ENCODE results near the gene ALK.

Gene ALK

GRCh38 chr2:29455200-29455860 is 466.1 kb downstream of the ALK start:
- DNase-seq (ENCODE audit: low read depth) = peak; percentile 36
- no peak overlapping the region for H3K4me3 ChIP-seq (ENCODE audit: low read depth, low read length)

DNA sequence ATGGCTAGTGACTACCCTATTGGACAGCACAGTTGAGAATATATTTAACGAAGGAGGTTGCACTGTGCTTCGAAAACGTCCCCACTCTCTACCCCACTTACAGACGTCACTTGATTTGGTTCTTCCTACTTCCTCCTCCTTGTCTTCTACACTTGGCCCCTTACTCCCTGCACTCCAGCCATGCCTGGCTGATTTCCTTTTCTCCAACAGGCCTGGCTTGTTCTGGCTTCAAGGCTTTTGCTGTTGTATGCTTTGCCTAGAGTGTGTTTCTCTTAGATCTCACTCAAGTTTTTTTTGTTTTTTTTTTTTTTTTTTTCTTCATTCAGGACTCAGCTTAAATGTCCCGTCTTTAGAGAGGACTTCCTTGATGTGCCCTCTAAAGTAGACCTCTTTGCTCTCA is 469.4 kb downstream of the ALK start:
- DNase-seq (ENCODE audit: low read depth) = no peak
- no peak overlapping the region for H3K4me3 ChIP-seq (ENCODE audit: low read depth, low read length)

DNA sequence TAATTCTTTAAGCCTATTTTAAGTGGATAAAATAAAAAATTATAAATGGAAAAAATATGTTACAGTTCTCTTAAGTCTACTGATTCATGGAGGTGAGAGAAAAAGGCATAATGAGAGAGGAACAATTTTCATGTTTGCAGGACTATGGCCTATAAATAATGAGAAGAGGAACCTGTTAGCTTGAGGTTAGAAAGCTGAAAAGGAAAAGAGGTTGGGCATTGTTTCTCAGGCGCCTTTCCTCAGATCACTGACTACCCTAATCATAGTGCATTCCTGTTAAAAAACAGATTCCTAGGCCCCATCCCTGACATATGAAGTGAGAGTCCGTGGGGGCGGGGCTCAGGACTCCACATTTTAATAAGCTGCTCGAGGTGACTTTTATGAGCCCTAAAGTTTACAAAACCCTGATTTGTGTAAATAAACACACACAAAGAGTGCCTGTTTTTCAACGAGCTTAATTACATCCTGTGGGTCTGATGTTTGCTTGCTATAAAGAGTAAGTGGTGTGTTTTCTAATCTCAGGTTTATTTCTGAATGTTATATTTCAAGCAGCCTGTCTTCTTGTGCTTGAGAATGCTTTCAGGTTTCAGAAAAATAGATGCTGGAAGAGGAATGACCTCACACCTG is 470.7 kb downstream of the ALK start:
- no peak overlapping the region for H3K4me3 ChIP-seq (ENCODE audit: low read depth, low read length)

GRCh38 chr2:29449499-29449898 is 471.9 kb downstream of the ALK start:
- no peak for DNase-seq (ENCODE audit: low read depth)
- H3K4me3 ChIP-seq (ENCODE audit: low read depth, low read length) = no peak overlapping the region

More for the DNA sequence above, 470.7 kb downstream of the ALK start:
- no peak for DNase-seq (ENCODE audit: low read depth)

GRCh38 chr2:29448096-29448688 is 473.2 kb downstream of the ALK start:
- DNase-seq (ENCODE audit: low read depth) = no peak
- H3K4me3 ChIP-seq (ENCODE audit: low read depth, low read length) = no peak overlapping the region

DNA sequence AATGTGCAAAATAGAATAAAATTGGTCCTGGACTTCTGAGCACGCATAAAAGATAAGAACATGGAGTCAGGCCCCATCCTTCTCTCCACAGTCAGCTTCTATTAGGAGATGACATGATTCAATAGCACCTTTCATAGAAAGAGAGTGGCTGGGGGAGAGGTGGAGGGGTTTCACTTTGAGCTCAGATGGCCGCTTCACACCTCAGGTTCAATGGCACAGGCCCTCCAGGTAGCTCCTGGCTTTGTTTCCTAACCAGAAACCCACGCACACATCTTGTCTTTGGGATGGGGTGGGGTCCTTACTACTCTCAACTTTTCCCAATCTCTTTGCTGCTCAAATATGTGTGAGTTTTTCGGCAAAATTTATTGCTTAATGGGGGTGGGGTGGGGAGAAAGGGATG is 473.9 kb downstream of the ALK start:
- no peak overlapping the region for H3K4me3 ChIP-seq (ENCODE audit: low read depth, low read length)
- no peak for DNase-seq (ENCODE audit: low read depth)

DNA sequence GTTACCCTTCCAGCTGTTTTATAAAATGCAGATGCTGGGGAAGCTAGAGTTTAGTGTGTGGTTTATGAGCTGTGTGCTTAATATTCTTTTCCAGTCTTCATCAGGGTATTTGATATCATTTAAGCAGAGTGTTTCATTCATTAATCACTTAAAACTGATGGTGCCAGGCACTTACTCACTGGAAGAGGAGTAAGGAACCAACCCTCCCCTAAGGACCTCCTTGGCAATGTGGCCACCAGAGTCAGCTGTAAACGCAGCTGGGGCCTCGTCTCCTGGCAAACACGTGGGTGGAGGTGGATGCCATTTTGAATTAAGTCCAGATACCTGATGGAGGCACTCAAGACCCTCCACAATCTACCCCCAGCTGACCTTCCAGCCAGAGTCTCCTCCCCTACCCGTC is 474.5 kb downstream of the ALK start:
- no peak for DNase-seq (ENCODE audit: low read depth)
- no peak overlapping the region for H3K4me3 ChIP-seq (ENCODE audit: low read depth, low read length)

- DNase-seq (ENCODE audit: low read depth) = no peak
- H3K4me3 ChIP-seq (ENCODE audit: low read depth, low read length) = no peak overlapping the region
Observed at GRCh38 chr2:29444150-29444549, 477.2 kb downstream of the ALK start.

DNA sequence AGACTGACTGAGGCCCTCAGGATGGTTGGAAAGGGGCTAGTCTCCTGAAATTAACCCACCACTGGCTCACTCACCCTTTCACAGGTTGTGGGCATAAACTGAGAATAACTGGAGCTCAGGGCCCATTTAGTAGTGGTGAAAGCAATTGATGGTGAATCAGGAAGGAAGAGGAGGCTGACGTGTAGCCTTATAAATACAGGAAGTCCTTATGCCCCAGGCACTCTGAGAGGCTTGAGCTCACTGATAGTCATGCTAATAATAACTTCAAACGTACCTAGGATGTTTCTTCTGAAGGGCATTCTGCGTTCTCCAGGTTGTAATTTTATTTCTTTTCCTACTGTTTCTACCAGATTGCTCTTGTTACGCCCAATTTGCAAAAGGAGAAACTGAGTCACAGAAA is 477.8 kb downstream of the ALK start:
- H3K4me3 ChIP-seq (ENCODE audit: low read depth, low read length) = no peak overlapping the region
- no peak for DNase-seq (ENCODE audit: low read depth)

DNA sequence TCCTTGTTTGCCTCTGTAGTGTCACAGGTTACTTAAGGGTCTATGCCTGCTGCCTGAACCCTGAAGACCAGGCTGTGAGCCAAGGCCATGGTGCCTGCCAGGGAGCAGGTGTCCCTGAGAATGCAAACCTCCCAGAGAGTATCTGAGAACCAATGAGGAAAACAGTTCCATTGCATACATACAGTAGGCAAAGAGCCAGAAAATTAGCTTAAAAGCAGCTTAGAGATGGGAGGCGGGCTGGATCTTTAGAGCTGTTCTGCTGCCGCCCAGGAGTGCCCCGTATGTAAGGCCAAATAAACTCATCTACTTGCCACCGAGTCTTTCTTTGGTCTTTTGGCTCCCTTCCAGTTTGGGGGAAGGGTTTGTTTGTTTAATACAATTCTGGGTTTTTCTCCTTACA is 478.2 kb downstream of the ALK start:
- DNase-seq (ENCODE audit: low read depth) = no peak
- no peak overlapping the region for H3K4me3 ChIP-seq (ENCODE audit: low read depth, low read length)

DNA sequence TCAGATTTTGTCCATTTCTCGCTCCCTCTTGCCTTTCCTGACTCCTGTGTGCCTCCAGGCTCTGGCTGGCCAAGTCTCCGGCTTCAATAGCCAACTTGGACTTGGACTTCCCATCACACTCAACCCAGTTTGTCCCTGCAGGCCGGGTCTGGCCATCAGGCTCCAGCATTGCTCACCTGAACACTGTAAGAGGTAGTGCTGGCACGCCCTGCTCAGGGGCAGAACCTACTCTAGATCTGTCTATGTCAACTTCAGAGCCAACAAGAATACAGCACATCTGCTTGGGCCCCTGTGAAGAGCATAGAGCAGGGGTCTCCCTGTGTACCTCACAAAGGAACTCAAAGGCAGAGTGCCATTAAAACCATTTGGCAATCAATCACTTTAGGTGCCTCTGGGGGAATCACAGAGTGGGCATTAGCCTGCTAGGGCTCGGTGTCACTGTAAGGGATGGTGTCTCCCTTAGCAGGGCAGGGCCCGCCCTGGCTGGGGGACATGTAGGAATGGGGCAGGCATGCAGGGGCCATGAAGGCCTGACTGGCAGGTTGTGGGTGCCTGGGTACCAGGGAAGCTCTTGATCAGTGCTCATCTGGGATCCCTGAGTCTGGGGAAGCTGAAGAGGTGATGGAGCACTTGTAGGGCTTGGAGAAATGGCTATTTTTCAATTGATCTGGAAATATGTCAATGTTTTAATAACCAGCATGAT is 480.3 kb downstream of the ALK start:
- H3K4me3 ChIP-seq (ENCODE audit: low read depth, low read length) = no peak overlapping the region
- no peak for DNase-seq (ENCODE audit: low read depth)

- no peak for DNase-seq (ENCODE audit: low read depth)
- H3K4me3 ChIP-seq (ENCODE audit: low read depth, low read length) = no peak overlapping the region
Observed at GRCh38 chr2:29433920-29434319, 487.5 kb downstream of the ALK start.

DNA sequence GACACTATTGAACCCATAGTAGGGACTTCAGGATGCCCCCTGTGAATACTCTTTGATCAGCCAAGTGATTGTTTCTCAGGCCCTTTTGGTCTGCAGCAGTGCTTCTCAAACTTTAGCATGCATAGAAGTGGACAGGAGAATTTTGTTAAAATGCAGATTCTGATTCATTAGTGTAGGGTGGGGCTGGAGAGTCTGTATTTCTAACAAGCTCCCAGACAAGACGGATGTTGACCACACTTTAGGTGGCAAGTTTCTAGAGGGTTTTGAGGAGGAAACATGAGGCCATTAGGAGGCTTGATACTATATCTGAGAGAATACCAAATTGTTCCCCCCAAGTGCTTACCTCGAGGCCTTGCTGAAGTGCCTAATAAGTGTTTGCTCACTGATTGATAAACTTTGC is 488.3 kb downstream of the ALK start:
- DNase-seq (ENCODE audit: low read depth) = no peak
- H3K4me3 ChIP-seq (ENCODE audit: low read depth, low read length) = no peak overlapping the region

DNA sequence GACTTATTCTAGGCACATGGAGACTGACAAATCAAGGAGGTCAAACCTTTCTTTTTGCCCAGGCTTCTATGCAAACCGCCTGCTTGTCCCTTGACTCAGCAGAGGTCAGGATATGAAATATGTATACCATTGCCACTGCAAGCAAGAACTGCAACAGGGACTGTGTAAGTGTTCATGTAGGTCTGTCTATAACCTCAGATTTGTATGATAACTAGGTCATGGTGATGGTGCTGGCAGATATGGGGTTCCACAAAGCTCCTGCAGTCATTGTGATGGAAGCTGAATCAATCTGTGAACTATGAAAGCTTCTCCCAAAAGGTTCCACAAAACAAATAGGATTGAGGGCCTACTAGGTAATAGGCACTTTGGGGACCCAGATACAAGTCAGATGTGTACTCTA is 489.9 kb downstream of the ALK start:
- H3K4me3 ChIP-seq (ENCODE audit: low read depth, low read length) = no peak overlapping the region
- DNase-seq (ENCODE audit: low read depth) = no peak

- no peak for DNase-seq (ENCODE audit: low read depth)
- no peak overlapping the region for H3K4me3 ChIP-seq (ENCODE audit: low read depth, low read length)
Observed at GRCh38 chr2:29430382-29431112, 490.8 kb downstream of the ALK start.

DNA sequence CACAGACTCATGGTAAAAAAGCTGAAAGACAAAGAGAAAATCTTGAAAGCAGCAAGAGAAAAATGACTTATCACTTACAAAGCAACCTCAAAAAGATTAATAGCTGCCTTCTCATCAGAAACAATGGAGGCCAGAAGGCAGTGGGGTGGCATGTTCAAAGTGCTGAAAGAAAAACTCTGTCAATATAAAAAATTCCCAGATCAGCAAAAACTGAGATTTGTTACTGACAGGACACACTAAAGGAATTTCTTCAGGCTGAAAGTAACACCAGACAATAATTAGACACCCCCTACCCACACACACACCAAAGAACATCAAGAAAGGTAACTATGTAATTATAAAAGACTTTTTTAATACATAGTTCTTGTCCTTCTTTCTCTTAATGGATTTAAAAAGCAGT is 495.0 kb downstream of the ALK start:
- no peak for DNase-seq (ENCODE audit: low read depth)
- H3K4me3 ChIP-seq (ENCODE audit: low read depth, low read length) = no peak overlapping the region

DNA sequence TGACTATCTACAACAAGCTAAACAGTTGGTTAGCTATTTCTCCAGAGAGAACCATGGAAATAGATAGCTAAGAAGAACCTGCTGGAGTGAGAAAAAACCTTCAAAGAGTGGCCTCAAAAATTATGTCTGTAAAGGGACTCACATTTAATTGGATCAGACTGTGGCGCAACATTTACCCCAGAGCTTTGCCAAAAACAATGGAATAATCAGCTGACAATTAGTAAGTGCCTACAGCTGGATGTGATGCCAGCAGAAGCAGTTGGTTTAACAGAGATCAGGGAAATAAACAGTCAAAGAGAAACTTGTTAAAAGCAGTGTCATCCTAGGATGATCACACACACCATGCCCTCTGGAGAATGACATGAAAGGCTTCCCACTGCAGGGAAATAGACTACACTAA is 495.5 kb downstream of the ALK start:
- DNase-seq (ENCODE audit: low read depth) = no peak
- no peak overlapping the region for H3K4me3 ChIP-seq (ENCODE audit: low read depth, low read length)

DNA sequence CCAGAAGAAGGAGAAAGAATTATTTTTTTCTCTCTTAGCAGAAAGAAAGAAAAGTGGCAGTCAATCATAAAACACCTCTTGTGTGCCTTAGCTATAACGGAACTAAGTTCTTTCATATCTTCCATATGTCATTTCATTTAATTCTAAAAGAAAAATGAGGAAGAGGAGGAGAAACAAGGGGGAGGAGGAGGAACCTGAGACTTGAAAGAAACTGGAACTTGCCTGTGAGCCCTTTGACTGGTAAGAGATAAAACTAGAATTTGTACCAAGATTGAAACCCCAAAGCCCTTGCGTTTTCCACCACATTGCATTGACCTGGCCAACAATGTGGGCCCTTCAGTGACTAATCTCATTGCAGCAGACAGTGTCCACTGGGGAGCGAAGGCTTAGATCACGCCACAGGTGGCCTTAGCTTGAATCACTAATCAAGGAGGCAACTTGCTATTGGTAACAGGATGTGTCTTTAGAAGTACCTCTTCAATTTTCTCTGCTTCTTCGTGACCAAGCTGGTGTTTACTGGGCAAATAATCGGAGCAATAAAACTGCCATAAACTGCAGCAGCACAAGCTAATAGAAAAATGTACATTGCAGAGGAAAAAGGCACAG is 498.2 kb downstream of the ALK start:
- no peak for DNase-seq (ENCODE audit: low read depth)
- H3K4me3 ChIP-seq (ENCODE audit: low read depth, low read length) = no peak overlapping the region

DNA sequence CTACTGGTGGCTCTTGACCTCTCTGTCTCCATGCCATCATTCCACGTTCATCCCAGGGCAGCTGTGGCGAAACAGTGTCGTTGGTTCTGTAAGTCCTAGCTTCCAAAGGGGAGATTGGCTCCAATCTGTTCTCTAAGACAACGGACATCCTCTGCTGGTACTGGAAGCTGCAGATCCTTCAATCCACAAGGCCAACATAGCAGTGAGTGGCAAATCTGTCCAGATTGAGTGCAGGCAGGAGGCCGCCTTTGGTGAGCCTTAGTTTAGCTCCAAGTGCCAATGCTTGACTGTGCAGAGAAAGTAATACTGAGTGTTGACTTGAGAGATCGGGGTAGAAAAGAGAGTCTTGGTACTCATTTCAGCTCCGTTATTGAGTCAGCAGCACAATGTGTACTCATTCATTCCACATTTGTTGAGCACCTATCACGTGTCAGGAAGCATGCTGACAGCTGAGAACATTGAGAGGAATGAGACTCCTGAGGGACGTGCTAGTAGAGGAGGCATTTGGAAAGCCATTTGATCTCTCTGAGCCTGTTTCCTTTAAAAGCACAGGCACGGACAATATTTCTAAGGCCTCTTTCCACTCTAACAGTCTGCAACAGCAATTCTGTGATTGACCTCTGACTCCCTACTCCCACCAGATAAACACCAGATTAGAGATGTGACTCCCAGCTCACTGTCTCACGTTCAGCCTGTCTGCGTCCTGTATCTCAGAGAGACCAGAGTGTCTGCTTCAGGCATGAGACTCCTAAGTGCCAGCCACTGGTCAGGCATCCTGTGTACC is 500.2 kb downstream of the ALK start:
- no peak overlapping the region for H3K4me3 ChIP-seq (ENCODE audit: low read depth, low read length)
- peak; percentile 82 for DNase-seq (ENCODE audit: low read depth)
